HEK293T (cell line): Measurements from ENCODE around the gene NPPC.

Experiments
- CTCF ChIA-PET: fragments of 350-600 bp; formaldehyde crosslinking; extraction: SDS; loops from one replicate; lab custom pipeline; 2021; ENCODE audit warnings: antibody characterized with exemption, inconsistent platforms; lab: Yijun Ruan, JAX
- POLR2A ChIA-PET: fragments of 350-600 bp; formaldehyde crosslinking; extraction: SDS; loops from one replicate; lab custom pipeline; 2020; ENCODE audit warnings: antibody characterized with exemption, inconsistent platforms; lab: Yijun Ruan, JAX
- DNase-seq: peaks from one replicate; pipeline ENCODE4 v3.0.0; 2012; ENCODE audit warnings: mixed read lengths; ENCODE audit errors: extremely low spot score
- ARNT ChIP-seq: fragments of 450-650 bp; IDR thresholded peaks from 2 replicates; pipeline ENCODE4 v1.6.1; 2017; ENCODE audit warnings: mild to moderate bottlenecking
- BHLHE40 ChIP-seq: fragments of 450-650 bp; IDR thresholded peaks from 2 replicates; pipeline ENCODE4 v1.6.1; 2016; ENCODE audit warnings: mild to moderate bottlenecking, moderate library complexity, borderline replicate concordance
- CTBP1 ChIP-seq: fragments of 450-650 bp; IDR thresholded peaks from 2 replicates; pipeline ENCODE4 v1.6.1; 2016; ENCODE audit warnings: borderline replicate concordance
- ELF4 ChIP-seq: fragments of 450-650 bp; IDR thresholded peaks from 2 replicates; pipeline ENCODE4 v1.6.1; 2017; ENCODE audit warnings: antibody characterized with exemption
- FOXA1 ChIP-seq: fragments of 450-650 bp; IDR thresholded peaks from 2 replicates; pipeline ENCODE4 v1.6.1; 2016; ENCODE audit warnings: mild to moderate bottlenecking
- FOXK2 ChIP-seq: fragments of 450-650 bp; IDR thresholded peaks from 2 replicates; pipeline ENCODE4 v1.6.1; 2016; ENCODE audit warnings: mild to moderate bottlenecking
- FOXM1 ChIP-seq: fragments of 450-650 bp; IDR thresholded peaks from 2 replicates; pipeline ENCODE4 v1.6.1; 2017; ENCODE audit warnings: mild to moderate bottlenecking, borderline replicate concordance
- HDGF ChIP-seq: fragments of 450-650 bp; IDR thresholded peaks from 2 replicates; pipeline ENCODE4 v1.6.1; 2017; ENCODE audit warnings: antibody characterized with exemption, borderline replicate concordance
- L3MBTL2 ChIP-seq: fragments of 450-650 bp; conservative IDR thresholded peaks from 2 replicates; pipeline ENCODE4 v1.6.1; 2016; ENCODE audit warnings: mild to moderate bottlenecking
- LEF1 ChIP-seq: fragments of 450-650 bp; IDR thresholded peaks from 2 replicates; pipeline ENCODE4 v1.6.1; 2017; ENCODE audit warnings: mild to moderate bottlenecking, borderline replicate concordance
- NFRKB ChIP-seq: fragments of 450-650 bp; IDR thresholded peaks from 2 replicates; pipeline ENCODE4 v1.6.1; 2016; ENCODE audit warnings: mild to moderate bottlenecking, moderate library complexity
- PKNOX1 ChIP-seq: fragments of 450-650 bp; IDR thresholded peaks from 2 replicates; pipeline ENCODE4 v1.6.1; 2016
- SP1 ChIP-seq: fragments of 450-650 bp; IDR thresholded peaks from 2 replicates; pipeline ENCODE4 v1.6.1; 2017
- SUZ12 ChIP-seq: fragments of 450-650 bp; IDR thresholded peaks from 2 replicates; pipeline ENCODE4 v1.6.1; 2016; ENCODE audit warnings: mild to moderate bottlenecking
- TARDBP ChIP-seq: fragments of 450-650 bp; IDR thresholded peaks from 2 replicates; pipeline ENCODE4 v1.6.1; 2016
- ZNF384 ChIP-seq: fragments of 450-650 bp; IDR thresholded peaks from 2 replicates; pipeline ENCODE4 v1.6.1; 2016

The NPPC gene

GRCh38 chr2:231961349-231962166 is 35.4 kb upstream of the NPPC start, which contains the start of gene DIS3L2:
DIS3L2 (plus strand) TSS chr2:231961713; CDS start chr2:232014928, 53,215 bp downstream.
- TF ChIP-seq L3MBTL2, result peak; percentile 76
- TF ChIP-seq ELF4, result peak; percentile 67; the same call in 1 of the 2 replicates
- TF ChIP-seq TARDBP, result no peak
- CTCF ChIA-PET, result interaction anchor here (0.6 kb wide), 1 partner anchor 85 kb away, joined by 3 read pairs; no protein-coding TSS in a partner anchor
- peak; percentile 78 for DNase-seq
- POLR2A ChIA-PET, result interaction anchor here (1.3 to 1.6 kb wide), 4 partner anchors 12 to 51 kb away, joined by 4 to 5 read pairs (median 4); no protein-coding TSS in a partner anchor

- CTCF ChIA-PET, result no interaction called here
- TF ChIP-seq SUZ12, result no peak
- TF ChIP-seq ARNT, result no peak
- no peak for TF ChIP-seq LEF1
- no peak for TF ChIP-seq HDGF
- TF ChIP-seq FOXK2, result no peak
- peak; percentile 89 for TF ChIP-seq L3MBTL2
- no peak for TF ChIP-seq ELF4
- POLR2A ChIA-PET, result interaction anchor here (1.3 to 1.6 kb wide), 4 partner anchors 13 to 51 kb away, joined by 4 to 5 read pairs (median 4); no protein-coding TSS in a partner anchor
These were observed 34.7 kb upstream of the NPPC start for GRCh38 chr2:231960810-231961348.

GRCh38 chr2:231957913-231958763 is 31.9 kb upstream of the NPPC start:
- ChIA-PET POLR2A (no interaction called here), CTCF (no interaction called here)
- TF ChIP-seq ARNT (no peak), BHLHE40 (no peak), SP1 (no peak), FOXA1 (no peak), ELF4 (no peak), FOXM1 (no peak), CTBP1 (no peak), TARDBP (no peak), PKNOX1 (no peak), FOXK2 (no peak), HDGF (no peak), SUZ12 (no peak), LEF1 (no peak), L3MBTL2 (no peak)
- no peak for DNase-seq

More at GRCh38 chr2:231960810-231961348, 34.7 kb upstream of the NPPC start:
- no peak for DNase-seq

- ChIA-PET CTCF (no interaction called here), POLR2A (no interaction called here)
- no peak for DNase-seq
- TF ChIP-seq SP1 (no peak), BHLHE40 (no peak), PKNOX1 (no peak), HDGF (no peak), ARNT (no peak)
These were observed 29.7 kb upstream of the NPPC start for GRCh38 chr2:231955758-231956472.

- TF ChIP-seq CTBP1, result no peak
- no peak for TF ChIP-seq SP1
- no peak for TF ChIP-seq NFRKB
- no peak for TF ChIP-seq BHLHE40
- no peak for TF ChIP-seq SUZ12
- TF ChIP-seq FOXM1, result no peak
- no peak for TF ChIP-seq ZNF384
- no peak for TF ChIP-seq HDGF
- no peak for TF ChIP-seq LEF1
- no peak for TF ChIP-seq TARDBP
- no peak for TF ChIP-seq FOXA1
- TF ChIP-seq PKNOX1, result no peak
- no peak for TF ChIP-seq ELF4
- ChIA-PET POLR2A (no interaction called here), CTCF (interaction anchor here (0.7 kb wide), 1 partner anchor 20 kb away, joined by 3 read pairs; no protein-coding TSS in a partner anchor)
- DNase-seq, result no peak
These were observed 25.3 kb upstream of the NPPC start for GRCh38 chr2:231951452-231952035.
